Measurements from ENCODE around the gene YPEL3. TPM values are rescaled to one million over a fixed set of nuclear protein-coding genes. Genes with fewer than 3 reads are reported as not detected.

Gene YPEL3
- total and polyA plus RNA-seq, 3 experiments from 2014 or later, result 32.6 to 326 (median 36.1) TPM

DNA sequence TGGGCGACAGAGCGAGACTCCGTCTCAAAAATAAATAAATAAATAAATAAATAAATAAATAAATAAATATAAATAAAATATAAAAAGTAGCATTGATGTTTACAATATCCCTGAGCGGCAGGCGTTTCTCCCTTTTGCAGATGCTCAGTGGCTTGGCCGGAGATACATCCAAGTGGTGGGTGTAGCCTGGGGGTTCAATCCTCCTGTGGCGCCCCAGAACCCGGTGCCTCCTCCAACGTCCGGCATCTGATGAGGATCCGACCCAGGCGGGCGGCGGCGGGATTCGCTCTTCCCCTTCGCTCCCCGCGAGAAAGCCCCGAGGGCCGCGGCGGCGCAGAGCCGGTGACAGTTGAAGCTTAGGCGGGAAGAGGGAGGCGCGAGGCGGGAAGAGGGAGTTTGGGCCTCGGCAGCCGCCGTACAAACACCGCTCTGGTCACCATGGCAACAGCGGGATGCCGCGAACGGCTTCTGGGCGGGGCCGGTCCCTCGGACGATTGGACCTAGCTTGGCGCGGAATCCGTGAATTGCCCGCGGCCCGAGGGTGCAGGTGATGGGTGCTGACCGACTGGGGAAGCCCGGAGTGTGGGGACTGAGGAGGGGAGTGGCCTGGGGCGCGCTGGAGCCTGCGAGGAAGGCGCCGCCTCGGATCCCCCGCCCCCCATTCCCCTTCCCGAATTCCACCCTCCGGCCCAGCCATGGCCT lies 43.2 kb downstream of the YPEL3 start:
- peak; percentile 78 to 91 (median 82) for DNase-seq
- no peaks in the 10 kb centered on the region for H3K27me3 ChIP-seq (ENCODE audit: insufficient read depth, low read length, poor library complexity, severe bottlenecking)
- H3K36me3 ChIP-seq (ENCODE audit: insufficient read depth, low read length), result no peaks in the 10 kb centered on the region
- POLR2A ChIA-PET, result interaction anchor here (1.6 kb wide), 1 partner anchor 13 kb away, joined by 10 read pairs; the partner anchor contains the start of gene ALDOA
- H3K27me3 Mint-ChIP-seq, result no peaks in the 10 kb centered on the region
- peak overlapping the region; percentile 67 for H3K4me3 ChIP-seq (ENCODE audit: low read length)
- H3K9me3 ChIP-seq (ENCODE audit: low read length), result no peaks in the 10 kb centered on the region
- H3K27ac ChIP-seq (ENCODE audit: low read depth, low read length), result peak overlapping the region; percentile 54
- peak overlapping the region; percentile 83 to 92 (median 87) for H3K4me3 Mint-ChIP-seq
- H3K4me1 Mint-ChIP-seq, result peaks cover 0 to 22% (median 12%) of the 10 kb centered on the region in 3 donors
- no peaks in the 10 kb centered on the region for H3K36me3 Mint-ChIP-seq
- CTCF ChIA-PET, result interaction anchor here (0.8 kb wide), 1 partner anchor 21 kb away, joined by 3 read pairs; no protein-coding TSS in a partner anchor
- H3K27ac Mint-ChIP-seq, result peak overlapping the region in 5 of 8 donors; percentile 32 to 75 (median 63)
- H3K4me1 ChIP-seq (ENCODE audit: insufficient read depth, low read length), result peaks cover 6% of the 10 kb centered on the region
- no peaks in the 10 kb centered on the region for H3K9me3 Mint-ChIP-seq

DNA sequence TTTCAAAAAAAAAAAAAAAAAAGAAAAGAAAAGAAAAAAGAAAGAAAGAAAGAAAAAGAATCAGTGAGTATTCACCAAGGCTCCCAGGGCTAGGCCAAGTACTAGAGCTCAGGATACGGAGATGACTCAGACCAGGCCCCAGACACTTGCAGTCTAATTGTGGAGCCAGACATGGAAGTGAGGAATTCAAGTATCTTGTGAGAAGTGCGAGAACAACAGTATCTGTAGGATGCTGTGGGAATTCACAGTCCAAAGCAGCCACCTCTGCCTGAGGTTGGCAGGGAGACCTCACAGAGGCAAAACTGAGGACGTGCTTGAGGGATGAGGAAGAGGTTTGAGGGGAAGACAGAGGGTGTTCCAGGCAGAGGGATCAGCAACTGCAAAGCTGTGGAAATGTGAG lies 44.5 kb downstream of the YPEL3 start:
- peaks cover 0 to 22% (median 12%) of the 10 kb centered on the region in 3 donors for H3K4me1 Mint-ChIP-seq

GRCh38 chr16:30049871-30050270 lies 46.1 kb downstream of the YPEL3 start:
- ChIA-PET CTCF (interaction anchor here (1.0 to 1.5 kb wide), 3 partner anchors 17 to 43 kb away, joined by 3 read pairs; partner anchors contain the start of gene TLCD3B), POLR2A (interaction anchor here (1.0 kb wide), 1 partner anchor 22 kb away, joined by 5 read pairs; no protein-coding TSS in a partner anchor)

More for the DNA sequence above, 44.5 kb downstream of the YPEL3 start:
- H3K36me3 Mint-ChIP-seq, result no peaks in the 10 kb centered on the region
- no peaks in the 10 kb centered on the region for H3K9me3 ChIP-seq (ENCODE audit: low read length)
- peak overlapping the region in 4 of 8 donors; percentile 51 to 78 (median 77) for H3K27ac Mint-ChIP-seq
- peaks cover 6% of the 10 kb centered on the region for H3K4me1 ChIP-seq (ENCODE audit: insufficient read depth, low read length)
- CTCF ChIA-PET, result interaction anchor here (1.2 kb wide), 1 partner anchor 12 kb away, joined by 3 read pairs; no protein-coding TSS in a partner anchor
- H3K27me3 Mint-ChIP-seq, result no peaks in the 10 kb centered on the region
- no peaks in the 10 kb centered on the region for H3K36me3 ChIP-seq (ENCODE audit: insufficient read depth, low read length)
- peak overlapping the region; percentile 46 to 74 (median 67) for H3K4me3 Mint-ChIP-seq
- POLR2A ChIA-PET, result no interaction called here
- DNase-seq, result no peak
- no peak overlapping the region for H3K4me3 ChIP-seq (ENCODE audit: low read length)
- H3K27ac ChIP-seq (ENCODE audit: low read depth, low read length), result no peak overlapping the region
- no peaks in the 10 kb centered on the region for H3K9me3 Mint-ChIP-seq
- no peaks in the 10 kb centered on the region for H3K27me3 ChIP-seq (ENCODE audit: insufficient read depth, low read length, poor library complexity, severe bottlenecking)

GRCh38 chr16:30046588-30046987 lies 49.4 kb downstream of the YPEL3 start:
- H3K36me3 ChIP-seq (ENCODE audit: insufficient read depth, low read length), result no peaks in the 10 kb centered on the region
- no peak overlapping the region for H3K4me3 Mint-ChIP-seq
- POLR2A ChIA-PET, result no interaction called here
- CTCF ChIA-PET, result interaction anchor here (1.1 kb wide), 1 partner anchor 14 kb away, joined by 4 read pairs; no protein-coding TSS in a partner anchor
- H3K27ac ChIP-seq (ENCODE audit: low read depth, low read length), result no peak overlapping the region
- H3K9me3 ChIP-seq (ENCODE audit: low read length), result no peaks in the 10 kb centered on the region
- no peaks in the 10 kb centered on the region for H3K36me3 Mint-ChIP-seq
- H3K4me3 ChIP-seq (ENCODE audit: low read length), result no peak overlapping the region
- peaks cover 0 to 4% (median 0%) of the 10 kb centered on the region in 3 donors for H3K4me1 Mint-ChIP-seq
- H3K4me1 ChIP-seq (ENCODE audit: insufficient read depth, low read length), result no peaks in the 10 kb centered on the region
- H3K27me3 Mint-ChIP-seq, result peaks cover 2 to 6% of the 10 kb centered on the region in 2 donors
- no peak for DNase-seq
- H3K9me3 Mint-ChIP-seq, result no peaks in the 10 kb centered on the region
- no peak overlapping the region for H3K27ac Mint-ChIP-seq
- H3K27me3 ChIP-seq (ENCODE audit: insufficient read depth, low read length, poor library complexity, severe bottlenecking), result no peaks in the 10 kb centered on the region

More at GRCh38 chr16:30049871-30050270, 46.1 kb downstream of the YPEL3 start:
- H3K27me3 ChIP-seq (ENCODE audit: insufficient read depth, low read length, poor library complexity, severe bottlenecking), result no peaks in the 10 kb centered on the region
- no peak overlapping the region for H3K4me3 ChIP-seq (ENCODE audit: low read length)
- peak overlapping the region in 1 of 8 donors; percentile 67 for H3K27ac Mint-ChIP-seq
- H3K4me3 Mint-ChIP-seq, result no peak overlapping the region
- no peaks in the 10 kb centered on the region for H3K36me3 Mint-ChIP-seq
- H3K27me3 Mint-ChIP-seq, result no peaks in the 10 kb centered on the region
- H3K27ac ChIP-seq (ENCODE audit: low read depth, low read length), result no peak overlapping the region
- H3K9me3 ChIP-seq (ENCODE audit: low read length), result no peaks in the 10 kb centered on the region
- H3K36me3 ChIP-seq (ENCODE audit: insufficient read depth, low read length), result no peaks in the 10 kb centered on the region
- DNase-seq, result no peak
- H3K4me1 ChIP-seq (ENCODE audit: insufficient read depth, low read length), result peaks cover 6% of the 10 kb centered on the region
- peaks cover 0 to 17% (median 11%) of the 10 kb centered on the region in 3 donors for H3K4me1 Mint-ChIP-seq
- no peaks in the 10 kb centered on the region for H3K9me3 Mint-ChIP-seq

GRCh38 chr16:30046178-30046577 lies 49.8 kb downstream of the YPEL3 start:
- Histone ChIP-seq H3K4me1 (ENCODE audit: insufficient read depth, low read length) (no peaks in the 10 kb centered on the region), H3K27ac (ENCODE audit: low read depth, low read length) (no peak overlapping the region), H3K9me3 (ENCODE audit: low read length) (no peaks in the 10 kb centered on the region), H3K36me3 (ENCODE audit: insufficient read depth, low read length) (no peaks in the 10 kb centered on the region), H3K27me3 (ENCODE audit: insufficient read depth, low read length, poor library complexity, severe bottlenecking) (no peaks in the 10 kb centered on the region), H3K4me3 (ENCODE audit: low read length) (no peak overlapping the region)
- Mint-ChIP-seq H3K9me3 (no peaks in the 10 kb centered on the region), H3K27me3 (peaks cover 3 to 7% of the 10 kb centered on the region in 2 donors), H3K4me3 (no peak overlapping the region), H3K36me3 (no peaks in the 10 kb centered on the region), H3K4me1 (peaks cover 0 to 2% (median 0%) of the 10 kb centered on the region in 3 donors), H3K27ac (peak overlapping the region in 1 of 8 donors; percentile 61)
- DNase-seq, result no peak
- CTCF ChIA-PET, result no interaction called here
- POLR2A ChIA-PET, result no interaction called here

Other genes with a start within 250 kb of the YPEL3 start
- gene CDIPT, start 233.0 kb downstream of the YPEL3 start, total RNA-seq, result 10 to 100 TPM; 63.9 to 68.4 TPM
- gene CDIPT, start 233.0 kb downstream of the YPEL3 start, polyA plus RNA-seq, result 109 TPM
- gene SEZ6L2, start 196.7 kb downstream of the YPEL3 start, total RNA-seq, result under 1 TPM; 0.07 to 0.15 TPM
- not detected for gene SEZ6L2, start 196.7 kb downstream of the YPEL3 start, polyA plus RNA-seq
- gene ASPHD1, start 195.7 kb downstream of the YPEL3 start, total RNA-seq, result 1 to 10 TPM; 1.2 to 1.7 TPM
- not detected for gene ASPHD1, start 195.7 kb downstream of the YPEL3 start, polyA plus RNA-seq
- 10 to 100 TPM; 35.7 to 37.1 TPM for gene KCTD13, start 170.0 kb downstream of the YPEL3 start, total RNA-seq
- gene KCTD13, start 170.0 kb downstream of the YPEL3 start, polyA plus RNA-seq, result 15.9 TPM
- 10 to 100 TPM; 36.8 to 43.4 TPM for gene TMEM219, start 134.1 kb downstream of the YPEL3 start, total RNA-seq
- 168 TPM for gene TMEM219, start 134.1 kb downstream of the YPEL3 start, polyA plus RNA-seq
- 10 to 100 TPM; 41.8 to 44.3 TPM for gene TAOK2, start 122.3 kb downstream of the YPEL3 start, total RNA-seq
- gene TAOK2, start 122.3 kb downstream of the YPEL3 start, polyA plus RNA-seq, result 7.1 TPM
- 10 to 100 TPM; 45.6 to 48.0 TPM for gene HIRIP3, start 100.6 kb downstream of the YPEL3 start, total RNA-seq
- 22.0 TPM for gene HIRIP3, start 100.6 kb downstream of the YPEL3 start, polyA plus RNA-seq
- gene INO80E, start 100.0 kb downstream of the YPEL3 start, total RNA-seq, result 100 to 1,000 TPM; 121 to 123 TPM
- 6.5 TPM for gene INO80E, start 100.0 kb downstream of the YPEL3 start, polyA plus RNA-seq
- gene DOC2A, start 85.2 kb downstream of the YPEL3 start, total RNA-seq, result under 1 TPM; 0.13 to 0.42 TPM
- gene DOC2A, start 85.2 kb downstream of the YPEL3 start, polyA plus RNA-seq, result not detected
- not detected for gene C16orf92, start 73.0 kb downstream of the YPEL3 start, total RNA-seq
- gene C16orf92, start 73.0 kb downstream of the YPEL3 start, polyA plus RNA-seq, result not detected
- under 1 TPM; 0.55 to 0.84 TPM for gene TLCD3B, start 64.9 kb downstream of the YPEL3 start, total RNA-seq
- gene TLCD3B, start 64.9 kb downstream of the YPEL3 start, polyA plus RNA-seq, result not detected
- 1,000 to 10,000 TPM; 1,907 to 1,909 TPM for gene ALDOA, start 30.5 kb downstream of the YPEL3 start, total RNA-seq
- 1,157 TPM for gene ALDOA, start 30.5 kb downstream of the YPEL3 start, polyA plus RNA-seq
- gene PPP4C, start 20.2 kb downstream of the YPEL3 start, total RNA-seq, result 100 to 1,000 TPM; 137 to 149 TPM
- 201 TPM for gene PPP4C, start 20.2 kb downstream of the YPEL3 start, polyA plus RNA-seq
- gene TBX6, start 4.3 kb downstream of the YPEL3 start, total RNA-seq, result under 1 TPM; 0.71 to 0.83 TPM
- gene TBX6, start 4.3 kb downstream of the YPEL3 start, polyA plus RNA-seq, result not detected
- gene GDPD3, start 17.3 kb upstream of the YPEL3 start, total RNA-seq, result 1 to 10 TPM; 4.7 to 5.3 TPM
- gene GDPD3, start 17.3 kb upstream of the YPEL3 start, polyA plus RNA-seq, result not detected
- 10 to 100 TPM; 38.3 to 43.0 TPM for gene MAPK3, start 27.0 kb upstream of the YPEL3 start, total RNA-seq
- gene MAPK3, start 27.0 kb upstream of the YPEL3 start, polyA plus RNA-seq, result 7.0 TPM
- gene CORO1A, start 87.4 kb upstream of the YPEL3 start, total RNA-seq, result 100 to 1,000 TPM; 889 to 952 TPM
- 1,446 TPM for gene CORO1A, start 87.4 kb upstream of the YPEL3 start, polyA plus RNA-seq
- 100 to 1,000 TPM; 268 to 271 TPM for gene BOLA2B, start 97.5 kb upstream of the YPEL3 start, total RNA-seq
- 208 TPM for gene BOLA2B, start 97.5 kb upstream of the YPEL3 start, polyA plus RNA-seq
- 10 to 100 TPM; 63.6 to 70.9 TPM for gene SLX1A, start 97.7 kb upstream of the YPEL3 start, total RNA-seq
- 68.8 TPM for gene SLX1A, start 97.7 kb upstream of the YPEL3 start, polyA plus RNA-seq
- gene SULT1A3, start 103.0 kb upstream of the YPEL3 start, total RNA-seq, result 10 to 100 TPM; 12.7 to 17.6 TPM
- gene SULT1A3, start 103.0 kb upstream of the YPEL3 start, polyA plus RNA-seq, result 1.4 TPM
- gene NPIPB13, start 152.3 kb upstream of the YPEL3 start, total RNA-seq, result 10 to 100 TPM; 10.2 to 12.0 TPM
- gene NPIPB13, start 152.3 kb upstream of the YPEL3 start, polyA plus RNA-seq, result 1.2 TPM

Measured in CD8-positive, alpha-beta memory T cell (primary cell).